SU-DHL-6 (cell line): ENCODE measurements around the gene ZNF304.

Experiments used
- EZH2phosphoT487 ChIP-seq: fragments of 200-600 bp; sonication (generic), shearing (Covaris generic); conservative IDR thresholded peaks from 2 replicates; pipeline ENCODE4 v1.6.1; 2018; ENCODE audit warnings: mild to moderate bottlenecking, antibody characterized with exemption, low read length, moderate library complexity, mixed read lengths
- TF ChIP-seq, protein P1 (sequence below): fragments of 200-600 bp; sonication (generic); IDR thresholded peaks from one replicate; pipeline ENCODE4 v1.5.1; 2017; ENCODE audit warnings: antibody characterized with exemption, mild to moderate bottlenecking, low read length, moderate library complexity; ENCODE audit not compliant: insufficient read depth, poor library complexity, severe bottlenecking

DNA sequence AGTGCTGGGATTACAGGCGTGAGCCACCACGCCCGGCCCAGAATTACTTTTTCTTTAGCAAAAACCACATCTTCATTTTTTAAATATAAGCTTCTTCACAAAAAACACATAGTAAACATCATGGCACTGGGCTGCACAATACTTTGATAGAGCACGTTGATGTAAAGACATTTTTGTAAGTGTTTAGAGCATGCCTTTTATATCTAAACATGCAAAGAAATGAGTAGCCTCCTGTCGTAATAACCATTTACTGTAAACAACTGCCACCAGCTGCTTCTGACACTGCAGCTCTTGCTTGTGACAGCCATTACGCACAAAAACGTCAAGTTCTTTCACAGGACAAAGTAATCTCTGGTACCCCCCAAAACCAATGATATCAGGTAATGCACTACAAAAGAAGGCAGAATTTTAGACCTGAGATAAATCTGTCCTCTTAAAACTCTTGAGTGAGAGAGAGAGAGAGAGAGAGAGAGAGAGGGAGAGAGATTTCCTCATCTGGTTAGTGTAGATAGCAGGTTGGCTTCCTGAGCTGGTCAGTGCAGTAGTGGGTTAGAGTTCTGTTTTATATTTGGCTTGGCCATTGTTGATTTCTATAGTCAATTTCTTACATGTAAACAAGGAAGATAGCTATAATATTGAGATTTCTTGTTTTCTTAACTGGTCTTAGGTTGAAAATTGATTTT is 31.9 kb downstream of the ZNF304 start:
- TF ChIP-seq, protein P1, sequence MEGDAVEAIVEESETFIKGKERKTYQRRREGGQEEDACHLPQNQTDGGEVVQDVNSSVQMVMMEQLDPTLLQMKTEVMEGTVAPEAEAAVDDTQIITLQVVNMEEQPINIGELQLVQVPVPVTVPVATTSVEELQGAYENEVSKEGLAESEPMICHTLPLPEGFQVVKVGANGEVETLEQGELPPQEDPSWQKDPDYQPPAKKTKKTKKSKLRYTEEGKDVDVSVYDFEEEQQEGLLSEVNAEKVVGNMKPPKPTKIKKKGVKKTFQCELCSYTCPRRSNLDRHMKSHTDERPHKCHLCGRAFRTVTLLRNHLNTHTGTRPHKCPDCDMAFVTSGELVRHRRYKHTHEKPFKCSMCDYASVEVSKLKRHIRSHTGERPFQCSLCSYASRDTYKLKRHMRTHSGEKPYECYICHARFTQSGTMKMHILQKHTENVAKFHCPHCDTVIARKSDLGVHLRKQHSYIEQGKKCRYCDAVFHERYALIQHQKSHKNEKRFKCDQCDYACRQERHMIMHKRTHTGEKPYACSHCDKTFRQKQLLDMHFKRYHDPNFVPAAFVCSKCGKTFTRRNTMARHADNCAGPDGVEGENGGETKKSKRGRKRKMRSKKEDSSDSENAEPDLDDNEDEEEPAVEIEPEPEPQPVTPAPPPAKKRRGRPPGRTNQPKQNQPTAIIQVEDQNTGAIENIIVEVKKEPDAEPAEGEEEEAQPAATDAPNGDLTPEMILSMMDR = no peak
- no peak for TF ChIP-seq EZH2phosphoT487
